Superior temporal gyrus (tissue), 1 donor: ENCODE results near the gene CPAMD8.
"Not testable (repeated sequence)": the region's sequence is repeated elsewhere in the genome, so short reads cannot be mapped to it uniquely, and the experiment has no call there.

Source experiments
- DNase-seq: peaks from one replicate; pipeline ENCODE4 v3.0.0-alpha.2; 2016; ENCODE audit errors: extremely low spot score

Gene CPAMD8

DNA sequence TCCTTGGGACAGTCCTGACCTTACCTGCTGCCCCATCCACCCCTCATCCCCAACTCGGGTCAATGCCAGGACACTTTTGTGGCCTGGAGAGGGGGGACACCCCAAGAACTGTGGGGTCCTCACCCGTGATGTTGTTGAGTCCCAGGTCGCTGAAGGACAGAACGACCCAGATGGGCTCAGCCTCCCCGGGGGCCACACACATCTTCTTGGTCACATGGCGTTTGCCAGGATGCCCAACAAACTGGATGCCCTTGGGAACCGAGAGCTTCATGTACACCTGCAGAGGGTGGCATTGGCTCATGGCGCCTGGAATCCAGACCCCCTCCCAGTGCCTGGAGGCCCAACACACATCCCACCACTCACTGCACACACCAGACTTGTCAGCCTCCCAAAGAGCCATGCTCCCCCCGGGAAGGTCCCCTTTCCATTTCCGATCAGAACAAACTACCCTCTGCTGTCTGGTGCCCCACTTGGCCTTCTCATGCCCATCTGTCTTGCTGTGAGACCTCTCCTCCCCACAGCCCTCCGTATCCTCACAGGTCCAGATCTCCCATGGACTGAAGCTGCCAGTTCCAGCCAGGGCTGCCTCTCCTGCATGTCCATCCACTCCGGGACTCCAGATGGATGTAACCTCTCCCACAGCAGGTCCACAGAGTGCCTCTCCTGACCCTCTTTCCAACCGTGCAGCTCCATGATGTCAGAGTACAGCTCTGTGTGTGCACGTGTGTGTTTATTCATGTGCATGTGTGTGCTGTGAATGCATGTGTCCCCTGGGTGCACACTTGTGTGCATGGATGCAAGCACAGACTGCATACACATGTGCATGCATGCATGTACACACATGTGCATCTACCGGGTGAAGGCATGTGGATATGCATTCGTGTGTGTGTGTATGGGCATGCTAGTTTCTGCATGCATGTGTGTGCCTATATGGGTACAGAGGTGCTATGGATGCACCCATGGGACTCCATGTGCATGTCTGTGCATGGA lies 79.4 kb downstream of the CPAMD8 start:
- no peak for DNase-seq

GRCh38 chr19:16945762-16946465 lies 80.7 kb downstream of the CPAMD8 start:
- DNase-seq, result no peak

DNA sequence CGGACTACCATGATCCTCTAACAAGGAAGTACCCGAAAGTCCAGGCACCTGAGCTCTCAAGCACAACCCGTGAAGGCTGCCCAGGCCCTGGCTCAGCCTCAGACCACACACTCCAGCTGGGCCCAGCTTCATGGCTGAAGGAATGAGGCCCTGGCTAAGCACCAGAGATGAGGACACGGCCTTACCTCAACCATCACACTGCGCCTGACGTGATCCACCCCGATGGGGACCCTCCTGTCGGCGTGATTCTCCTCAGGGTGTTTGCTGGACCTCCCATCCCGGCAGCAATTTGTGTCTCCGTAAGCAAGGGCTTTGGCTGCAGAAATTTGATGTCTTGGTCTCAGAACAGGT lies 81.3 kb downstream of the CPAMD8 start:
- no peak for DNase-seq

GRCh38 chr19:16944626-16945363 lies 81.8 kb downstream of the CPAMD8 start:
- peak; percentile 46 for DNase-seq

DNA sequence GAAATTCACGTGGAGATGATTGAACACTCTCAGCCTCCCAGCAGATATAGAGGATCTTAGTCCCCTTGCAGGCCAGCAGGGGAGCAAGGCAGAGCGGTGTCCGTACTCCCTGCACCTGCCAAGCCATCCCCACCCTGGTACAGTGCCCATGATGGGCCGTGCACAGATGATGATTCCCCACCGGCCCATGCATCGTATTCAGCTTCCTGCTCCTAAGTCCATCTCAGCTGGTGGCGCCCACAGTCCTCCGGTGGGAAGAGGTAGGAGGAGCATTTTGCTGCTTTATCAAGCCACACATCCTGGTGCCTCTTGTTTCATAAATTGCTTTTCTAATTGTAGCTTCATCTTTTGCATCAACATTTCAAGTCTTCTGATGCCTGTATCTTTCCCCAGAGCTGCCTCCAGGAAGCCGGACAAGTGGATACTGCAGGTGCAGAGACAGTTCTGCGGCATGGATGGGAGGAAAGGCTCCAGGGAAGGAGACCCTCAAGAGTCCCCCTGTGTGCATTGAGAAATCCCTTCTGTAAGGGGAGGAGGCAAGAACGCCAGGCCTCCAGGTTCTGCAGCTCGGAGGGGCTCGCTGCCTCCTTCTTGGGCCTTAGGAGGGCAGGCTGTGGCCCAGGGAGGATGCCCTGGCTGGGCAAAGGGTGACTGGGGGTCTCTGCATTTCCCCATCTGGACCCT lies 82.5 kb downstream of the CPAMD8 start:
- DNase-seq, result no peak

DNA sequence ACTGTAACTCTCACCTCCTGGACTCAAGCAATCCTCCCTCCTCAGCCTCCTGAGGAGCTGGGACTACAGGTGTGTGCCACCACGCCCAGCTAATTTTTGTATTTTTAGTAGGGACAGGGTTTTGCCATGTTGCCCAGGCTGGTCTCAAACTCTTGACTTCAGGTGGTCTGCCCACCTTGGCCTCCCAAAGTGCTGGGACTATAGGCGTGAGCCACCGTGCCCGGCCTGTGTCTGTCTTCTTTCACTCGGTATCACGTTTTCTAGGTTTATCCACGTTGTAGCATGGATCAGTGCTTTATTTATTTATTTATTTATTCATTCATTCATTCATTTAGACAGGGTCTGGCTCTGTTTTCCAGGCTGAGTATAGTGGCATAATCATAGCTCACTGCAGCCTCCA lies 83.5 kb downstream of the CPAMD8 start:
- not testable (repeated sequence) for DNase-seq

GRCh38 chr19:16942583-16942982 lies 84.0 kb downstream of the CPAMD8 start:
- no peak for DNase-seq

GRCh38 chr19:16940626-16941025 lies 86.0 kb downstream of the CPAMD8 start:
- no peak for DNase-seq

- DNase-seq, result not testable (repeated sequence)
These were observed 86.5 kb downstream of the CPAMD8 start for GRCh38 chr19:16940063-16940462.

GRCh38 chr19:16938211-16938610 lies 88.4 kb downstream of the CPAMD8 start:
- no peak for DNase-seq

DNA sequence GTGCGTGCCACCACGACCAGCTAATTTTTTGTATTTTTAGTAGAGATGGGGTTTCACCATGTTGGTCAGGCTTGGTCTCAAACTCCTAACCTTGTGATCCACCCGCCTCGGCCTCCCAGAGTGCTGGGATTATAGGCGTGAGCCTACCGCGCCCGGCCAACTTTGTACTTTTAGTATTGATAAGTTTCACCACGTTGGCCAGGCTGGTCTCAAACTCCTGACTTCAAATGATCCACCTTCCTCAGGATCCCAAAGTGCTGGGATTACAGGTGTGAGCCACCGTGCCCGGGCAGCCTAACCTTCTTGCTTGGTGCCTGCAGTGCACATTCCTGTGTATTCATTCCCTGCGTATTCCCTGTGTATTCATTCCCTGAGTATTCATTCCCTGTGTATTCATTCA lies 88.8 kb downstream of the CPAMD8 start:
- DNase-seq, result not testable (repeated sequence)

GRCh38 chr19:16936901-16937300 lies 89.7 kb downstream of the CPAMD8 start:
- no peak for DNase-seq

GRCh38 chr19:16934489-16934888 lies 92.1 kb downstream of the CPAMD8 start:
- no peak for DNase-seq

DNA sequence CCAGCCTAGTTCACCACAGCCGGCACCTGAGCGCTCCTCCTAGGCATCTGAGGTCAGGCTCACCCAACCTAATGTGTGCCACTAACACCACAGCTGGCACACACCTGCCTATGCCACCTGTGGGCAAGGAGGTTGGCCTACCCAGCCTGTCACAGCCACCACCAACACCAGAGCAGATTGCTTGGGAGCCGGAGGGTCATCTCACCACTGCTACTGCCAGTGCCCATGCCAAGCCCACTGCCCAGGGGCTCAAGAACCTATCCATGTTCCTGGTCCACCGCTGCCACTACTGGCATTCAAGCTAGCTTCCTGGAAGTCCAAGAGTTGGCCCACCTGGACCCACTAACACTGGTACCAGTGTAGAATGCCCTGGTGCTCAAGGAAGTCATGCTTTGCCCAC lies 95.3 kb downstream of the CPAMD8 start:
- DNase-seq, result no peak

- no peak for DNase-seq
These were observed 95.9 kb downstream of the CPAMD8 start for GRCh38 chr19:16930753-16931152.

DNA sequence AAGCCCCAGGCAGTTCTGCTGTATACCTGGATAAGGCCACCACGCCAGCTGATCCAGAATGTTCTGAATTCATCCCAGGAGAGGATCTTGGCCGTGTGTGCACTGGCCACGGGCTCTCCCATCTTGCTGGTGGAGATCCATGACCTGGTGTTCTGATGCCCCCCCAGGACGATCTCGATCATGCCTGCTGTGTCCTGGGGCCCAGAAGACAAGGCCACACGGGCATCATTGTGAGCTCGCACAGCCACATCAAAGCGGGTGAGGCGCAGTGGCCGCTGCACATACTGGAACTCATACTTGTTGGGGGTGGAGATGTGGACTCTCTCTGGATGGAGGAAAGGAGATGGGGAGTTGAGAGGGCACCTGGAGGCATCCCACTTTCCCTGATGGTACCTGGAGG lies 97.7 kb downstream of the CPAMD8 start:
- DNase-seq, result no peak

GRCh38 chr19:16928351-16928750 lies 98.3 kb downstream of the CPAMD8 start:
- DNase-seq, result no peak

DNA sequence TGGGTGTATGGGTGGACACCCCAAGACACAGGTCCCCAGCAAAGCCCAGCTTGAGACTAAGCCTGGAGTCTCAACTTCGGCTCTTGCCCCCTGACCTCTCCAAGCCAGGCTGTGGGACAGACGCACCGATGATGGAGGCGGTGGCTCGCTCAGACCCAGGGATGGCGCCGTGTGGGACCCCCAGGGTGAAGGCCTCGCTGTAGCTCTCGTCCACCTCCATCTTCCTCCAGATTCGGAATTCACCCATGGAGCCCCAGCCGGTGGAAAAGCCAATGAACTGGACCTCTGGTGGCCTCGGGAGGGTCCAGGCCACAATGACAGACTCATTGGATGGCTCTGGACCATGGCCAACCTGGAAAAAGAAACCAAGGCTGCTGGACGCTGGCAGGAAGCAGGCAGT lies 98.7 kb downstream of the CPAMD8 start:
- DNase-seq, result no peak

- no peak for DNase-seq
These were observed 103.7 kb downstream of the CPAMD8 start for GRCh38 chr19:16922949-16923348.

GRCh38 chr19:16922592-16922934 lies 104.0 kb downstream of the CPAMD8 start:
- no peak for DNase-seq

DNA sequence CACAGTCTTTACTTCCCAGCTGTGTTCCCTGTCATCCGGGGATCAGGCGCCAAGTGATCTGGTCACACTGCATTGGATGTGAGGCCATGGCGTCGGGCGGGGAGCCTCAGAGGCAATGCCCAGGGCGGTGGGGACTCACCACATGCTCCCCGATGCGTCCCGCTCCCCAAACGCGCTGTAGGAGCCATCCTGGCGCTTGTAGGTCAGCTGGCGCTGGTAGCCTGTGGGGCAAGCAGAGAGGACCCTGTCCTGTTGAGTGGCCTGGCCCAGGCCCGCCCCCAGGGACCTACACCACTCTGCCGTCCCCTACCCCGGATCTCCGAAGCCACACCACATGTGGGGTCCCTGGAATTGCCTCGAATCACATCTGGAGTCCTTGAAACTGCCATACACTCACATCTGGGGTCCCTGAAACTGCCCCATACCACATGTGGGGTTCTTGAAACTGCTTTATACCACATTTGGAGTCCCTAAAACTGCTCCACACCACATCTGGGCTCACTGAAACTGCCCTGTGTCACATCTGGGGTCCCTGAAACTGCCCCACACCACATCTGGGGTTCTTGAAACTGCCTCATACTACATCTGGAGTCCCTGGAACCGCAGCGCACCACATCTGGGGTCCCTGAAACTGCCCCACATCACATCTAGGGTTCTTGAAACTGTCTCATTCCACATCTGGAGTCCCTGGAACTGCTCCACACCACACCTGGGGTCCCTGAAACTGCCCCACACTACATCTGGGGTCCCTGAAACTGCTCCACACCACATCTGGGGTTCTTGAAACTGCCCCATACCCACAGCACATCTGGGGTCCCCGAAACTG lies 104.6 kb downstream of the CPAMD8 start:
- DNase-seq, result no peak
